Panc1 (cell line): Measurements from ENCODE around the gene LY6G6D. TPM values are rescaled to one million over a fixed set of nuclear protein-coding genes. Genes with fewer than 3 reads are reported as not detected.

ENCODE experiments used
- ATAC-seq: fragments of 200-7000 bp; cut with Tn5 transposase; 2 replicates; pipeline ENCODE4 v1.9.1; 2020; ENCODE audit warnings: mild to moderate bottlenecking, moderate library complexity
- BruUV-seq: library from RNA; stranded (reverse); fragments of 400-500 nt; replicated peaks from 2 replicates; lab custom pipeline; 2021; lab: Mats Ljungman, UMichigan
- CTCF ChIA-PET: fragments of 300-600 bp; sonication (Branson Sonifier 250); formaldehyde crosslinking; loops from one replicate; lab custom pipeline; 2022; ENCODE audit warnings: antibody characterized with exemption; lab: Charles Lee
- POLR2A ChIA-PET: fragments of 300-600 bp; sonication (Branson Sonifier 250); formaldehyde crosslinking; loops from one replicate; lab custom pipeline; 2022; ENCODE audit warnings: antibody characterized with exemption; lab: Charles Lee
- DNase-seq: peaks from one replicate; pipeline ENCODE4 v3.0.0-alpha.2; 2010; ENCODE audit warnings: low read depth, low spot score
- H3K27ac ChIP-seq: 2 replicates; pipeline ENCODE4 v1.5.1; 2011; ENCODE audit warnings: mild to moderate bottlenecking, low read length, inconsistent platforms
- H3K27me3 ChIP-seq: fragments of 200-500 bp; sonication (Bioruptor generic); 2 replicates; pipeline ENCODE4 v1.6.0; 2014; ENCODE audit warnings: low read length, inconsistent platforms; ENCODE audit not compliant: control insufficient read depth, insufficient read depth
- H3K36me3 ChIP-seq: fragments of 200-500 bp; sonication (Bioruptor generic); 2 replicates; pipeline ENCODE4 v1.5.1; 2014; ENCODE audit warnings: inconsistent platforms, mild to moderate bottlenecking, low read length, moderate library complexity; ENCODE audit not compliant: control insufficient read depth, insufficient read depth
- H3K4me1 ChIP-seq: 2 replicates; pipeline ENCODE4 v1.5.1; 2011; ENCODE audit warnings: inconsistent platforms, mild to moderate bottlenecking, low read length, moderate library complexity; ENCODE audit not compliant: control insufficient read depth, insufficient read depth
- H3K4me3 ChIP-seq, 2 experiments: 2 replicates each; pipeline ENCODE4 v1.5.1; 2011 to 2012; ENCODE audit warnings: low read depth in 2 of 2, low read length in 2 of 2, mild to moderate bottlenecking in 2 of 2, inconsistent platforms in 1 of 2, moderate library complexity in 1 of 2
- H3K9me3 ChIP-seq: fragments of 200-500 bp; sonication (Bioruptor generic); 2 replicates; pipeline ENCODE4 v1.5.1; 2014; ENCODE audit warnings: low read depth, mild to moderate bottlenecking, inconsistent platforms, low read length, moderate library complexity; ENCODE audit not compliant: control insufficient read depth, insufficient read depth
- POLR2AphosphoS5 ChIP-seq: IDR thresholded peaks from 2 replicates; pipeline ENCODE4 v1.6.1; 2012; ENCODE audit warnings: mild to moderate bottlenecking, low read depth, low read length, moderate library complexity
- SIN3A ChIP-seq: IDR thresholded peaks from 2 replicates; pipeline ENCODE4 v1.6.1; 2012; ENCODE audit warnings: low read depth, mild to moderate bottlenecking, low read length, moderate library complexity, borderline replicate concordance; ENCODE audit not compliant: insufficient read depth
- TCF7L2 ChIP-seq: IDR thresholded peaks from 2 replicates; pipeline ENCODE4 v1.6.1; 2011; ENCODE audit warnings: mild to moderate bottlenecking, low read depth, low read length, inconsistent platforms
- in situ Hi-C: cut with HindIII; loops from 2 replicates; pipeline ENCODE4 v1.10.0; 2016; ENCODE audit warnings: low sequenced_read_pairs, low pct_unique_long_range_greater_than_20kb
- intact Hi-C: fragments of 100-400 bp; cut with micrococcal nuclease; formaldehyde crosslinking; loops from one replicate; pipeline ENCODE4 v1.10.0; 2022; ENCODE audit not compliant: unreplicated experiment
- total RNA-seq: library from RNA; stranded (reverse); gene quantifications from one replicate; pipeline ENCODE4 v1.2.1, GENCODE V29; 2021; ENCODE audit not compliant: unreplicated experiment
- TF ChIP-seq, protein P1 (sequence below): fragments of 450-650 bp; IDR thresholded peaks from 2 replicates; pipeline ENCODE4 v1.5.1; 2017; ENCODE audit warnings: mild to moderate bottlenecking
- TF ChIP-seq, protein P2 (sequence below), 2 experiments: IDR thresholded peaks; 2 replicates each; pipeline ENCODE4 v1.6.1; 2011 to 2012; ENCODE audit warnings: low read depth in 2 of 2, control low read depth in 1 of 2, low read length in 1 of 2, mild to moderate bottlenecking in 1 of 2, moderate library complexity in 1 of 2; ENCODE audit not compliant: insufficient read depth in 1 of 2

The LY6G6D gene
- total RNA-seq, 1 experiment from 2014 or later = not detected

DNA sequence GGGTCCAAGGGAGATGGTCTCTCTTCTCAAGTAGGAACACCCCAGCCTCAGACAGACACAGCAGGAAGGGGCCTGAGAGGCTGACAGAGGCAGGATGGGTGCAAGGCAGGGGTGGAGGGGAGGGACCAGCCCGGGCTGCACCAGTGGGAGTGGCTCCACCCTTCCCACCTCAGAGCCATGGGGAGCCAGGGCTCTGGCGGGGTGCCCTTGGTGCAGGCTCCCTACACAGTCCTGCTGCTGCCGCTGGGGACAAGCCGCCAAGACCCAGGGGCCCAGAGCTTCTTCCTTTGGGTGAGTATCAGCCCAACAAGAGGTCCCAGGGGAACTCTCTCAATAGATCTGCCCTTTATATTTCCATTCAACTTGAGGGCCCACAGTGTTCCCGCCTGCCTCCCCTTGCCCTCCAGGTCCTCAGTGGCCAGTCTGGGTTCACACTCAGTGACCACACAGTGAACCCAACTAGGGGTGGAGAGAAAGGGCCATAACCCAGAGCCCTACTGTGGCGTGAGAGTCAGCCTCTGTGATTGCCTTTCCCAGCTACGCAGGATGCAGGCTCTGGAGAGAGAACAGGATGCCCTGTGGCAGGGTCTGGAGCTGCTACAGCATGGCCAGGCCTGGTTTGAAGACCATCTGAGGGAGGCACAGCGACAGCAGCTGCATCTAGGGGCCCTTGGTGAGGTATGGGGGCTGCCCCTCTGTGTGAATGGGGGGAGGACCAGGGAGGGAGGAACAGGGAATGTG is 47.9 kb downstream of the LY6G6D start:
- DNase-seq = no peak
- no TSS peak for BruUV-seq
- ChIA-PET POLR2A (no interaction called here), CTCF (no interaction called here)
- in situ Hi-C loops = no loop called here
- H3K4me3 ChIP-seq = no peak overlapping the region
- ATAC-seq = peak; percentile 32; the same call in 1 of the 2 replicates
- intact Hi-C loops = no loop called here
- no peaks in the 10 kb centered on the region for H3K27me3 ChIP-seq
- H3K27ac ChIP-seq = no peak overlapping the region
- H3K4me1 ChIP-seq = no peaks in the 10 kb centered on the region
- H3K36me3 ChIP-seq = no peaks in the 10 kb centered on the region
- TF ChIP-seq POLR2AphosphoS5 (no peak), TCF7L2 (no peak), SIN3A (no peak)
- TF ChIP-seq, protein P1, sequence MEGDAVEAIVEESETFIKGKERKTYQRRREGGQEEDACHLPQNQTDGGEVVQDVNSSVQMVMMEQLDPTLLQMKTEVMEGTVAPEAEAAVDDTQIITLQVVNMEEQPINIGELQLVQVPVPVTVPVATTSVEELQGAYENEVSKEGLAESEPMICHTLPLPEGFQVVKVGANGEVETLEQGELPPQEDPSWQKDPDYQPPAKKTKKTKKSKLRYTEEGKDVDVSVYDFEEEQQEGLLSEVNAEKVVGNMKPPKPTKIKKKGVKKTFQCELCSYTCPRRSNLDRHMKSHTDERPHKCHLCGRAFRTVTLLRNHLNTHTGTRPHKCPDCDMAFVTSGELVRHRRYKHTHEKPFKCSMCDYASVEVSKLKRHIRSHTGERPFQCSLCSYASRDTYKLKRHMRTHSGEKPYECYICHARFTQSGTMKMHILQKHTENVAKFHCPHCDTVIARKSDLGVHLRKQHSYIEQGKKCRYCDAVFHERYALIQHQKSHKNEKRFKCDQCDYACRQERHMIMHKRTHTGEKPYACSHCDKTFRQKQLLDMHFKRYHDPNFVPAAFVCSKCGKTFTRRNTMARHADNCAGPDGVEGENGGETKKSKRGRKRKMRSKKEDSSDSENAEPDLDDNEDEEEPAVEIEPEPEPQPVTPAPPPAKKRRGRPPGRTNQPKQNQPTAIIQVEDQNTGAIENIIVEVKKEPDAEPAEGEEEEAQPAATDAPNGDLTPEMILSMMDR = no peak
- TF ChIP-seq, protein P2, sequence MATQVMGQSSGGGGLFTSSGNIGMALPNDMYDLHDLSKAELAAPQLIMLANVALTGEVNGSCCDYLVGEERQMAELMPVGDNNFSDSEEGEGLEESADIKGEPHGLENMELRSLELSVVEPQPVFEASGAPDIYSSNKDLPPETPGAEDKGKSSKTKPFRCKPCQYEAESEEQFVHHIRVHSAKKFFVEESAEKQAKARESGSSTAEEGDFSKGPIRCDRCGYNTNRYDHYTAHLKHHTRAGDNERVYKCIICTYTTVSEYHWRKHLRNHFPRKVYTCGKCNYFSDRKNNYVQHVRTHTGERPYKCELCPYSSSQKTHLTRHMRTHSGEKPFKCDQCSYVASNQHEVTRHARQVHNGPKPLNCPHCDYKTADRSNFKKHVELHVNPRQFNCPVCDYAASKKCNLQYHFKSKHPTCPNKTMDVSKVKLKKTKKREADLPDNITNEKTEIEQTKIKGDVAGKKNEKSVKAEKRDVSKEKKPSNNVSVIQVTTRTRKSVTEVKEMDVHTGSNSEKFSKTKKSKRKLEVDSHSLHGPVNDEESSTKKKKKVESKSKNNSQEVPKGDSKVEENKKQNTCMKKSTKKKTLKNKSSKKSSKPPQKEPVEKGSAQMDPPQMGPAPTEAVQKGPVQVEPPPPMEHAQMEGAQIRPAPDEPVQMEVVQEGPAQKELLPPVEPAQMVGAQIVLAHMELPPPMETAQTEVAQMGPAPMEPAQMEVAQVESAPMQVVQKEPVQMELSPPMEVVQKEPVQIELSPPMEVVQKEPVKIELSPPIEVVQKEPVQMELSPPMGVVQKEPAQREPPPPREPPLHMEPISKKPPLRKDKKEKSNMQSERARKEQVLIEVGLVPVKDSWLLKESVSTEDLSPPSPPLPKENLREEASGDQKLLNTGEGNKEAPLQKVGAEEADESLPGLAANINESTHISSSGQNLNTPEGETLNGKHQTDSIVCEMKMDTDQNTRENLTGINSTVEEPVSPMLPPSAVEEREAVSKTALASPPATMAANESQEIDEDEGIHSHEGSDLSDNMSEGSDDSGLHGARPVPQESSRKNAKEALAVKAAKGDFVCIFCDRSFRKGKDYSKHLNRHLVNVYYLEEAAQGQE (IDR thresholded peaks at IDR 0.05; ENCODE audit: insufficient read depth in 1 of 2, low read depth in 2 of 2, low read length in 1 of 2) = no peak
- no peaks in the 10 kb centered on the region for H3K9me3 ChIP-seq

DNA sequence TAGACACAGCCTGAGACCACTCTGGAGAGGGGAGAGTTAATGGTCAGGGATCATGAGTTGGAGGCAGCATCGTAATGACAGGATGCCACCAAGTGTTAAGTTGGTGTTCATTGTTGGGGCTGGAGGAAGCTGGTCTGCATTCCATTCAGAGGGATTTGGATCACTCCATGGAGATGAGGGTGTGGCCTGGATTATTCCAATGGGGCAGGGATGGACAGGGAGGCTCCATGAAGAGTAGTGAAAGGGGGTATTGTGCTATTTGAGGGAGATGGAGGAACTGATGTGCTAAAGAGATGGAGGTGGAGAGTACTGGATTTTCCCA is 48.4 kb downstream of the LY6G6D start:
- DNase-seq = no peak
- TF ChIP-seq TCF7L2 (no peak), POLR2AphosphoS5 (no peak), SIN3A (no peak)
- TF ChIP-seq, protein P2 (IDR thresholded peaks at IDR 0.05; ENCODE audit: insufficient read depth in 1 of 2, low read depth in 2 of 2, low read length in 1 of 2) = no peak
- TF ChIP-seq, protein P1 = no peak
- Histone ChIP-seq H3K9me3 (no peaks in the 10 kb centered on the region), H3K27me3 (no peaks in the 10 kb centered on the region), H3K4me1 (no peaks in the 10 kb centered on the region), H3K4me3 (no peak overlapping the region), H3K27ac (no peak overlapping the region), H3K36me3 (no peaks in the 10 kb centered on the region)
- ATAC-seq = peak; percentile 41; the same call in 1 of the 2 replicates
- intact Hi-C loops (no loop called here), in situ Hi-C loops (no loop called here)
- POLR2A ChIA-PET = no interaction called here
- no TSS peak for BruUV-seq
- CTCF ChIA-PET = interaction anchor here (0.5 kb wide), 1 partner anchor 18 kb away, joined by 5 read pairs; no protein-coding TSS in a partner anchor
